Kidney epithelial cell (primary cell): Measurements from ENCODE around the gene PFDN5. TPM values are rescaled to one million over a fixed set of nuclear protein-coding genes. Genes with fewer than 3 reads are reported as not detected.

ENCODE experiments used
- DNase-seq: peaks from one replicate; pipeline ENCODE4 v3.0.0-alpha.2; 2010; ENCODE audit warnings: low read depth
- H3K27me3 ChIP-seq: 2 replicates; pipeline ENCODE4 v1.6.0; 2011; ENCODE audit warnings: low read length; ENCODE audit not compliant: control insufficient read depth, insufficient read depth
- H3K36me3 ChIP-seq: 2 replicates; pipeline ENCODE4 v1.5.1; 2011; ENCODE audit warnings: low read length; ENCODE audit not compliant: control insufficient read depth, insufficient read depth
- H3K4me3 ChIP-seq: 2 replicates; pipeline ENCODE4 v1.5.1; 2011; ENCODE audit warnings: low read depth, mild to moderate bottlenecking, control low read depth, low read length
- total RNA-seq: library from RNA; depleted of rRNA; stranded (reverse); fragments of >200 nt; gene quantifications from 2 replicates; pipeline ENCODE4 v1.2.3, GENCODE V29; 2015
- TF ChIP-seq, protein P1 (sequence below): IDR thresholded peaks from 2 replicates; pipeline ENCODE4 v1.5.1; 2011; ENCODE audit warnings: mild to moderate bottlenecking, moderate library complexity, low read length, control low read depth, inconsistent platforms; ENCODE audit not compliant: insufficient read depth, poor library complexity, severe bottlenecking

The PFDN5 gene
- 291 and 301 TPM in 2 replicates for total RNA-seq

DNA sequence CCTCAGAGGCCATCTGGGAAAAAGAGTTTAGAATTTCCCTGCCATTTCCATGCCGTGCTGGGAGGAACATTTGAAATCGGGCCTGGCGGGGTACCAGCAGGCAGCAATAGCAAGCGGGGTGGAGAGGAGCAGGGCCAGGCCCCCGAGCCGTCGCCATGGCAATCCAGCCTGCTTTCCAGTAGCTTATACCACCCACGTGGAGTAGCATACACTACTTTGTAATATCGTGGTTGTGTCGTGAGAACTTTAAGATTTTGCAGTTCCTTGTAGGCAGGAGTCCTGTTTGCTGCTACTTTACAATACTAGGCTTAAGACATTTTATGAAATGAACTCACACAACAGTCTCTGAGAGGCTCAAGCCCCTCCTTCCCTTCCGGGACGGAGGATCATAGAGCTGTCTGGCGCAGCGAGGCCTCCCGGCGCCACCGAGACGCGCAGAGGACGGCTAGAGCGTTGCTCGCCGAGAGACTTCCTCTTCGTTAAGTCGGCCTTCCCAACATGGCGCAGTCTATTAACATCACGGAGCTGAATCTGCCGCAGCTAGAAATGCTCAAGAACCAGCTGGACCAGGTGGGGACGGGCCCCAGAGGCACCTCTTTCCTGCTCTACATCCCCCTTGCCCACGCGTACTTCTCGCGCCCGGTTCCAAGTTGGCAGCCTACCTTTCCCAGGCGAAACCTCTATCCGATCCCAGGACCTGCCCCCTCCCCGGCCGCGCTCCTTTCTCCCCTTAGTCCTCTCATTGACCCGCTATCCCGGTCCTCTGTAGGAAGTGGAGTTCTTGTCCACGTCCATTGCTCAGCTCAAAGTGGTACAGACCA lies at the start of gene PFDN5:
PFDN5 (plus strand) TSS at position 473 of the 821 bp plus-strand sequence; CDS start at position 499, 26 bp downstream.
- peak within 1 kb of the TSS; percentile 89 for H3K4me3 ChIP-seq
- no peaks in the 10 kb centered on the region for H3K36me3 ChIP-seq
- no peaks in the 10 kb centered on the region for H3K27me3 ChIP-seq
- DNase-seq, result peak; percentile 77
- TF ChIP-seq, protein P1, sequence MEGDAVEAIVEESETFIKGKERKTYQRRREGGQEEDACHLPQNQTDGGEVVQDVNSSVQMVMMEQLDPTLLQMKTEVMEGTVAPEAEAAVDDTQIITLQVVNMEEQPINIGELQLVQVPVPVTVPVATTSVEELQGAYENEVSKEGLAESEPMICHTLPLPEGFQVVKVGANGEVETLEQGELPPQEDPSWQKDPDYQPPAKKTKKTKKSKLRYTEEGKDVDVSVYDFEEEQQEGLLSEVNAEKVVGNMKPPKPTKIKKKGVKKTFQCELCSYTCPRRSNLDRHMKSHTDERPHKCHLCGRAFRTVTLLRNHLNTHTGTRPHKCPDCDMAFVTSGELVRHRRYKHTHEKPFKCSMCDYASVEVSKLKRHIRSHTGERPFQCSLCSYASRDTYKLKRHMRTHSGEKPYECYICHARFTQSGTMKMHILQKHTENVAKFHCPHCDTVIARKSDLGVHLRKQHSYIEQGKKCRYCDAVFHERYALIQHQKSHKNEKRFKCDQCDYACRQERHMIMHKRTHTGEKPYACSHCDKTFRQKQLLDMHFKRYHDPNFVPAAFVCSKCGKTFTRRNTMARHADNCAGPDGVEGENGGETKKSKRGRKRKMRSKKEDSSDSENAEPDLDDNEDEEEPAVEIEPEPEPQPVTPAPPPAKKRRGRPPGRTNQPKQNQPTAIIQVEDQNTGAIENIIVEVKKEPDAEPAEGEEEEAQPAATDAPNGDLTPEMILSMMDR, result no peak

- Histone ChIP-seq H3K27me3 (no peaks in the 10 kb centered on the region), H3K4me3 (peak overlapping the region; percentile 79), H3K36me3 (peaks cover 2% of the 10 kb centered on the region)
- no peak for DNase-seq
- TF ChIP-seq, protein P1, result peak; percentile 47
Observed at GRCh38 chr12:53251477-53252348, 43.6 kb upstream of the PFDN5 start.

DNA sequence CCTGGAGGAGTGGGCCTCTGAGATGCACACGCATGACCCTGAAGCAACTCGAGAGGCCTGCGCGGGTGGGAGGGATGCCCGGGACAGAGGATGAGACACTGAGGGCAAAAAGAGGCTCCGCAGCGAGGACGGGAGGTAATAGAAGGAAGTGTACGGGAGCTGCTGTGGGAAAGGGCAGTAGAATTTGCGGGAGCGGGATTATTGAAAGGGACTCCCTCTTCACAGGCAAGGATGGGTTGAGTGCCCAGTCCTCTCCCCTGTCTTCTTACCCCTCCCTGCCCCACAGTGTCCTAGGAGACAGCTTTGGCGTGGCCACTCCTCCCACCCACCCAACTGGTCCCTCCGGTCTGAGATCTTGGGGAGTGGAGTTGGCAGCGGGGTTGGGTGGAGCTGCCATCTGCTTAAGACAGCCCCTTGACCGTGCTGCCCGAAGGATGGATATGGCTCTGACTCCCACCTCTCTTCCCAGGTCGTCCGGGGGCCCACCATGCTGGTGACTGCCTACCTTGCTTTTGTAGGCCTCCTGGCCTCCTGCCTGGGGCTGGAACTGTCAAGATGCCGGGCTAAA lies 42.9 kb upstream of the PFDN5 start:
- TF ChIP-seq, protein P1, result no peak
- DNase-seq, result no peak
- H3K36me3 ChIP-seq, result peaks cover 2% of the 10 kb centered on the region
- no peaks in the 10 kb centered on the region for H3K27me3 ChIP-seq
- H3K4me3 ChIP-seq, result peak overlapping the region; percentile 79

GRCh38 chr12:53253298-53253697 lies 42.0 kb upstream of the PFDN5 start:
- no peak for DNase-seq
- TF ChIP-seq, protein P1, result no peak
- H3K36me3 ChIP-seq, result peaks cover 2% of the 10 kb centered on the region
- H3K27me3 ChIP-seq, result no peaks in the 10 kb centered on the region
- no peak overlapping the region for H3K4me3 ChIP-seq

- H3K36me3 ChIP-seq, result peaks cover 2% of the 10 kb centered on the region
- no peak overlapping the region for H3K4me3 ChIP-seq
- DNase-seq, result no peak
- H3K27me3 ChIP-seq, result no peaks in the 10 kb centered on the region
- TF ChIP-seq, protein P1, result no peak
Observed at GRCh38 chr12:53254816-53255545, 40.4 kb upstream of the PFDN5 start.
